BLaER1 (cell line): Measurements from ENCODE around the gene KCNE4.

Experiments
- H3K27ac ChIP-seq: shearing (Covaris generic); formaldehyde crosslinking; 2 replicates; pipeline ENCODE4 v1.8.1; 2022
- H3K27me3 ChIP-seq: shearing (Covaris generic); formaldehyde crosslinking; 2 replicates; pipeline ENCODE4 v1.8.1; 2022
- H3K36me3 ChIP-seq: shearing (Covaris generic); formaldehyde crosslinking; 2 replicates; pipeline ENCODE4 v1.8.1; 2022
- H3K4me1 ChIP-seq: shearing (Covaris generic); formaldehyde crosslinking; 2 replicates; pipeline ENCODE4 v1.8.1; 2022
- H3K4me2 ChIP-seq: shearing (Covaris generic); formaldehyde crosslinking; 2 replicates; pipeline ENCODE4 v1.8.1; 2022
- H3K4me3 ChIP-seq: shearing (Covaris generic); formaldehyde crosslinking; 2 replicates; pipeline ENCODE4 v1.8.1; 2022
- H3K9ac ChIP-seq: shearing (Covaris generic); formaldehyde crosslinking; 2 replicates; pipeline ENCODE4 v1.8.1; 2022
- H3K9me3 ChIP-seq: shearing (Covaris generic); formaldehyde crosslinking; 2 replicates; pipeline ENCODE4 v1.8.1; 2022
- H4K20me1 ChIP-seq: shearing (Covaris generic); formaldehyde crosslinking; 2 replicates; pipeline ENCODE4 v1.8.1; 2022
- Cebpa-rat ChIP-seq: shearing (Covaris generic); IDR thresholded peaks from 2 replicates; pipeline ENCODE4 v1.8.1; 2022

KCNE4 gene

DNA sequence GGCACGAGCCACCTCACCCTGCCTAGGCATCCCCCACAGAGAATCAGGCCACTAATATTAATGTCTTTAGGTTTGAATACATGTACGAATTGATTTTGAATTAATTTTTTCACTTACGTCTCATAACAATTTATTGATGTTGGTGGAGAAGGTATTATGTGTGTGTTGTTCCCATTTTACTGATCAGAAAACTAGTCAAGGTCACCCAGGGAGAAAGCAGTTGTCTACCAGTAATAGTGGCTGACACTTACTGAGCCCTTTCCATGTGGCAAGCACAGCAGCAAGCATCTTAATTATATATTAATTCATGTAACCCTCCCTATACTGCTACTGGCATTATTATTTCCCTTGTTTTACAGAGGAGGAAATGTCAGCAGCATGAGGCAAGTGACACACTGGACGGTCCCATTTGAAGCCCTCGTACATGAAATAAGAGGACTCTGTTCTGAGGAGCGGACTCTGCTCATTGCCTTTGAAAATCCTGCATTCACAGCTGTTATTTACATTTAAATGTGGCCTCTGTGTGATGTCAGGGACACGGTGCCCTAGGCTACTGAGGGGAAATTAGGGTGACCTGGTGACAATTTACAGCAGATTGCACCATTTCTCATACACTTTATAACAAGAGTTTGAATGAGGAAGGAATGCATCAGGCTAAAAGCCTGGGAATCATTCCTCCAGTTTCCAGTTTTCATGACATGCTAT is 30.9 kb upstream of the KCNE4 start:
- H3K4me1 ChIP-seq, result no peaks in the 10 kb centered on the region
- peaks cover 4% of the 10 kb centered on the region; the same call in 1 of the 2 replicates for H3K9me3 ChIP-seq
- H3K27ac ChIP-seq, result no peak overlapping the region
- no peak overlapping the region for H3K9ac ChIP-seq
- no peaks in the 10 kb centered on the region for H4K20me1 ChIP-seq
- no peak overlapping the region for H3K4me2 ChIP-seq
- H3K36me3 ChIP-seq, result no peaks in the 10 kb centered on the region
- H3K4me3 ChIP-seq, result no peak overlapping the region
- TF ChIP-seq Cebpa-rat, result no peak
- H3K27me3 ChIP-seq, result no peaks in the 10 kb centered on the region

DNA sequence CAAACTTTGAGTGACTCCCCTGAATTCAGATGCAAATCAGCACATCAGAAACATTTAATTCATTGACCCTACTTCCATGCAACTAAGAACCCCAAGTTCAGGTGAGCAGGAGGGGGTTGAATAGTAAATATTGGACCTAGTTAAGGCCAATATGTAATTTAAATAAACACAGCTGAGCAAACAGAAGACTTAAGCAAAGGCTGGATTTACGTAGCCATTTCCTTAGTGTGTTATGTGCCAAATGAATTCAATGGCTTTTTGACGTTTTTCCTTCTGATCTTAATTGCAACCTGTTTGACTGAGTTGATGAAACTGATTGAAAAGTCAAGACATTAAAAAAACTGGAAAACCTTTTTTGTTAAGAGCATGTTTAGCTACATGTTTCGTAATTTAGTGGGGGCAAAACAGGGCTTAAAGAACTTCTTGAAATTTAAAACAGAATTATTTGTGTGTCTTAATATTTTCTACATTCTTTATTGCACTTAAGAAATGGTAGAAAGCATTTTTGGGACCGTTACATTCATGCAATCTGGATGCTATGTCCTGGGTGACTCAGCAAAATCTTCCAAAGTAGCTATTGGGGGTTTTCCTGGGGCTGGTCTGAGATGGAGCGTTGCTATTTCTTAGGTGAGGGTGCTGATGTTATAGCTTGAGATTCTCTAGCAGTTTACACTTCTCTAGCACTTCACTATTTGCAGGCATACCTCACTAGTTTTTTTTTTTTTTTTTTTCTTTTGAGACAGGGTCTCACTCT is 25.5 kb upstream of the KCNE4 start:
- Histone ChIP-seq H3K9me3 (no peaks in the 10 kb centered on the region), H3K27me3 (no peaks in the 10 kb centered on the region), H3K36me3 (no peaks in the 10 kb centered on the region), H4K20me1 (no peaks in the 10 kb centered on the region), H3K9ac (no peak overlapping the region), H3K4me2 (no peak overlapping the region), H3K4me3 (no peak overlapping the region), H3K27ac (no peak overlapping the region), H3K4me1 (no peaks in the 10 kb centered on the region)
- TF ChIP-seq Cebpa-rat, result no peak

DNA sequence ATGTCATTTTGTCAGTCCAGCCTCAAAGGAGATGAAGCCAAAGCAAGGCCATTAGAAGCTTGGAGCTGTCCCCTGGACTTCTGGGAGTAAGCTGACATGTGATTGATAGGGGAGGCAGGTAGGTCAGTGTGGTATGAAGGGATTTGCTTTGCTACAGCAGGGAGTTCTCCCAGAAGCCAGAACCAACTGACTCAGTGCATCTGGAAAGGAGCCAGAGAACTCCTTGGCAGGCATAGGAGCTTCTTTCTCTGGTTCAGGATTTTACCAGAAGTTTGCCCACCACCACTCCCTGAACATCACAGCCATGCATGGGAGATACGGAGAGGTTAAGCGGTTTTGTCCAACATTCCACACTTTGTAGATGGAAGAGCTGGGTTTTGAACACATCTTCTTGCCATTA is 24.5 kb upstream of the KCNE4 start:
- TF ChIP-seq Cebpa-rat, result no peak
- Histone ChIP-seq H4K20me1 (no peaks in the 10 kb centered on the region), H3K36me3 (no peaks in the 10 kb centered on the region), H3K27ac (no peak overlapping the region), H3K4me1 (no peaks in the 10 kb centered on the region), H3K9ac (no peak overlapping the region), H3K4me3 (no peak overlapping the region), H3K4me2 (no peak overlapping the region), H3K27me3 (no peaks in the 10 kb centered on the region), H3K9me3 (peaks cover 8% of the 10 kb centered on the region)

DNA sequence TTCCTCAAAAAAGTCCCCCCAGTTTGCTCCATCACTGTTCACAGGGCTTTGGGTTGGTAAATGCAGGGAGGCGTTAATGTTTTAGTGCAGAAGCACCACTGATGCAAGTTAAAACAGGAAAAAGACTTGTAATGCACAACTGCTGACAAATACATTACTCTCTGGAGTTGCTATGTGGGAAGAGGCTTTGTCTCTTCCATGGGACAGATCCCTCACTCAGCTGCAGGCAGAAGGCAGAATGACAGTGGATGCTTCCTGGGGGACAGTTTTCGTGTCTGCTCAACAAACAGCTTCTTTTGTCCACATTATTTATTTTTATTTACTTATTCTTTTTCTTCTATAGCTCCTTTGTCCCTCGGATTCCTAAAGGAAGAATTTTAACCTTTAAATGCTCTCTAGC is 22.7 kb upstream of the KCNE4 start:
- H4K20me1 ChIP-seq, result no peaks in the 10 kb centered on the region
- no peak overlapping the region for H3K4me2 ChIP-seq
- no peaks in the 10 kb centered on the region for H3K36me3 ChIP-seq
- no peaks in the 10 kb centered on the region for H3K4me1 ChIP-seq
- no peak for TF ChIP-seq Cebpa-rat
- H3K27ac ChIP-seq, result no peak overlapping the region
- H3K9ac ChIP-seq, result no peak overlapping the region
- H3K27me3 ChIP-seq, result no peaks in the 10 kb centered on the region
- H3K4me3 ChIP-seq, result no peak overlapping the region
- peaks cover 13% of the 10 kb centered on the region for H3K9me3 ChIP-seq

DNA sequence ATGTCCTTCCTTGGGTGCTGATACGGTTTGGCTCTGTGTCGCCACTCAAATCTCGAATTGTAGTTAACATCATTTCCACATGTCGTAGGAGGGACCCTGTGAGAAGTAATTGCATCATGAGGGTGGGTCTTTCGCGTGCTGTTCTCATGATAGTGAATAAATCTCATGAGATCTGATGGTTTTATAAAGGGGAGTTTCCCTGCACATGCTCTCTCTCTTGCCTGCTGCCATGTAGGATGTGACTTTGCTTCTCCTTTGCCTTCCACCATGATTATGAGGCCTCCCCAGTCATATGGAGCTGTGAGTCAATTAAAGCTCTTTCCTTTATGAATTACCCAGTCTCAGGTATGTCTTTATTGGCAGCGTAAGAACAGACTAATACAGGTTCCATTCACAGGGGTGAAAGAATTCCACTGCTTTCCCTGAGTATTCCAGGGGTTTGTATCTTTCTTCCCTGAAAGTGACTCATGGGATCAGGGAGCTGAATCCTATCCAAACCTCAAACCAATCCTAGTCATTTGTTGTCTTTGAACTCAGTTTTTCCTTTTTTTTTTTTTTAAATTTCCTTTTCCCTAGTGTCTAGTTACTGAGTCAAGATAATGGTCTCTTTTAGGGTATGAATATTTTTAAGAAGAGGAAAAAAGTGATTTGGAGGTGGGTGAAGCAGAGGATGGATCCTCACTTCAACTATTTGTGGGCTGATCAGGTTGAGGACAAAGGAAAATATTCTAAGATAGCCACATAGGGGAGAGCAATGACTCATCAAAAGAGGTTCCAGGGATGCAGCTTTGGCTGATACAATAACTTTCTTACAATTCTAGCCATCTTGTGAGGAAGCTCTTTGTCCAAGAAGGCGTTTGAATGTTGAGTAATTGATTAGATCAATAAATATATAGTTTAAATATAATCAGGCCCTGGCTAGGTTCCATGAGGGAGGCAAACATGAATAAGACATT is 19.5 kb upstream of the KCNE4 start:
- H3K9me3 ChIP-seq, result peaks cover 13% of the 10 kb centered on the region
- H3K4me2 ChIP-seq, result no peak overlapping the region
- H3K9ac ChIP-seq, result no peak overlapping the region
- H3K36me3 ChIP-seq, result no peaks in the 10 kb centered on the region
- no peak overlapping the region for H3K27ac ChIP-seq
- TF ChIP-seq Cebpa-rat, result no peak
- no peaks in the 10 kb centered on the region for H3K27me3 ChIP-seq
- no peak overlapping the region for H3K4me3 ChIP-seq
- H4K20me1 ChIP-seq, result no peaks in the 10 kb centered on the region
- no peaks in the 10 kb centered on the region for H3K4me1 ChIP-seq

DNA sequence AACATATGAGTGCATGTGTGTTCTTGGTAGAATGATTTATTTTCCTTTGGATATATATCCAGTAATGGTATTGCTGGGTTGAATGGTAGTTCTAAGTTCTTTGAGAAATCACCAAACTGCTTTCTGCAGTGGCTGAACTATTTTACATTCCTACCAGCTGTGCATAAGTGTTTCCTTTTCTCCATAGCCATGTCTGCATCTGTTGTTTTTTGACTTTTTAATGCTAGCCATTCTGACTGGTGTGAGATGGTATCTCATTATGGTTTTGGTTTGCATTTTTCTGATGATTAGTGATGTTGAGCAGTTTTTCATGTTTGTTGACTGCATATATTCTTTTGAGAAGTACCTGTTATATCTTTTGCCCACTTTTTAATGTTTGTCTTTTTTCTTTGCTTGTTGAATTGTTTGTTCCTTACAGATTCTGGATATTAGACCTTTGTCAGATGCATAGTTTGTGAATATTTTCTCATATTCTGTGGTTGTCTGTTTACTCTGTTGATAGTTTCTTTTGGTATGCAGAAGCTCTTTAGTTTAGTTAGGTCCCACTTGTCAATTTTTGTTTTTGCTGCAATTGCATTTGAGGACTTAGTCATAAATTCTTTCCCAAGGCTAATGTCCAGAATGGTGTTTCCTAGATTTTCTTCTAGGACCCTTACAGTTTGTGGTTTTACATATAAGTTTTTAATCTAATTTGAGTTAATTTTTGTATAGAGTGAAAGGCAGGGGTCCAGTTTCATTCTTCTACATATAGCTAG is 17.6 kb upstream of the KCNE4 start:
- no peak for TF ChIP-seq Cebpa-rat
- Histone ChIP-seq H4K20me1 (no peaks in the 10 kb centered on the region), H3K36me3 (no peaks in the 10 kb centered on the region), H3K27ac (no peak overlapping the region), H3K27me3 (no peaks in the 10 kb centered on the region), H3K4me1 (no peaks in the 10 kb centered on the region), H3K9ac (no peak overlapping the region), H3K4me2 (no peak overlapping the region), H3K4me3 (no peak overlapping the region), H3K9me3 (peaks cover 13% of the 10 kb centered on the region)

DNA sequence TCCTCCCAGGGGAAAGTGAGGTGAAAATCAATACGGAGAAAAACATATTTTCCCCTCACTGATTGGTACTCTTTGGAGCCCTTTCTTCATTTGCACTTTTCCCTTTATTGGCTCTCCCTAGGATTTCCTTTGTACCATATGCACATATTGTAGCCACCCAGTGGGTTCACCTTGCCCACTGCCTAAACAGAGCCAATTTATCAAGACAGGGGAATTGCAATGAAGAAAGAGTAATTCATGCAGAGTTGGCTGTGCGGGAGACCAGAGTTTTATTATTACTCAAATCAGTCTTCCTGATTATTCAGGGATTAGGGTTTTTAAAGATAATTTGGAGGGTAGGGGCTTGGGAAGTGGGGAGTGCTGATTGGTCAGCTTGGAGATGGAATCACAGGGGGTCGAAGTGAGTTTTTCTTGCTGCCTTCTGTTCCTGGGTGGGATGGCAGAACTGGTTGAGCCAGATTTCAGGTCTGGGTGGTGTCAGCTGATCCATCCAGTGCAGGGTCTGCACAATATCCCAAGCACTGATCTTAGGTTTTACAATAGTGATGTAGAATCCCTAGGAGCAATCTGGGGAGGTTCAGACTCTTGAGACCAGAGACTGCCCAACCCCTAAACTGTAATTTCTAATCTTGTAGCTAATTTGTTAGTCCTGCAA is 15.1 kb upstream of the KCNE4 start:
- Histone ChIP-seq H4K20me1 (no peaks in the 10 kb centered on the region), H3K4me2 (no peak overlapping the region), H3K4me1 (peaks cover 7% of the 10 kb centered on the region), H3K36me3 (no peaks in the 10 kb centered on the region), H3K4me3 (no peak overlapping the region), H3K27me3 (no peaks in the 10 kb centered on the region), H3K27ac (no peak overlapping the region), H3K9ac (no peak overlapping the region), H3K9me3 (peaks cover 10% of the 10 kb centered on the region)
- no peak for TF ChIP-seq Cebpa-rat

DNA sequence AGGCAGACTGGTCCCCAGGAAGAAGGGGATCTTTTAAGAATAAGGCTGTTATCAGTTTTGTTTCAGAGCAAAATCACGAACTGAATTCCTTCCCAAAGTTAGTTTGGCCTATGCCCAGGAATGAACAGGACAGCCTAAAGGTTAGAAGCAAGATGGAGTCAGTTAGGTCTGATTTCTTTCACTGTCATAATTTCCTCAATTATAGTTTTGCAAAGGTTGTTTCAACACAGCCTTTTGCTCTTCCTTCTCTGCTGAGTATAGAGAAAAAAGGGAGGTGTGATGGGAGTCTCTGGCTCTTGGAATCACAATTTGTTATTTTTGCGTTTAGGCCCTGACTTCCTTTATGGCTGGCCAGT is 14.6 kb upstream of the KCNE4 start:
- Histone ChIP-seq H3K4me1 (peaks cover 11% of the 10 kb centered on the region), H4K20me1 (no peaks in the 10 kb centered on the region), H3K4me2 (no peak overlapping the region), H3K9ac (no peak overlapping the region), H3K27ac (no peak overlapping the region), H3K27me3 (no peaks in the 10 kb centered on the region), H3K9me3 (peaks cover 5% of the 10 kb centered on the region), H3K36me3 (no peaks in the 10 kb centered on the region), H3K4me3 (no peak overlapping the region)
- no peak for TF ChIP-seq Cebpa-rat

DNA sequence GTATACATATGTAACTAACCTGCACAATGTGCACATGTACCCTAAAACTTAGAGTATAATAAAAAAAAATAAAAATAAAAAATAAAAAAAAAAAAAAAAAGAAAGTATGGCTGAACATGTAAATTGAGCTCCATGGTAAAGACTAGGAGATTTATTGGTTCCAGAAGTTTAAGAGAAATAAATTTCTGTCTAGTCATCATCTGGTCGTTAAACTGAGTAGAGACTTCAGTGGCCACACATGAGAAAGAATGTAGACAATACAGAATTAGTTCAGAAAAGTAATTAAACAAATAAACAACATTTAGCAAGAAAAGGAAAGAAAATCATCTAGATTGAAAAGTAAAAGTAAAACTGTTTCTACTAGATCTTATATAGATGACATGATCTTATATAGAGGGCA is 12.4 kb upstream of the KCNE4 start:
- Histone ChIP-seq H3K4me1 (peaks cover 28% of the 10 kb centered on the region), H3K27ac (no peak overlapping the region), H3K36me3 (no peaks in the 10 kb centered on the region), H3K9me3 (no peaks in the 10 kb centered on the region), H3K9ac (no peak overlapping the region), H3K27me3 (no peaks in the 10 kb centered on the region), H3K4me2 (no peak overlapping the region), H3K4me3 (no peak overlapping the region), H4K20me1 (no peaks in the 10 kb centered on the region)
- TF ChIP-seq Cebpa-rat, result no peak
